GM12872 (cell line): Measurements from ENCODE around the gene JOSD1.

Source experiments
- TF ChIP-seq, protein P1 (sequence below): IDR thresholded peaks from 3 replicates; pipeline ENCODE4 v1.5.1; 2011; ENCODE audit warnings: low read depth, mild to moderate bottlenecking, low read length, moderate library complexity; ENCODE audit not compliant: insufficient read depth

Gene JOSD1

DNA sequence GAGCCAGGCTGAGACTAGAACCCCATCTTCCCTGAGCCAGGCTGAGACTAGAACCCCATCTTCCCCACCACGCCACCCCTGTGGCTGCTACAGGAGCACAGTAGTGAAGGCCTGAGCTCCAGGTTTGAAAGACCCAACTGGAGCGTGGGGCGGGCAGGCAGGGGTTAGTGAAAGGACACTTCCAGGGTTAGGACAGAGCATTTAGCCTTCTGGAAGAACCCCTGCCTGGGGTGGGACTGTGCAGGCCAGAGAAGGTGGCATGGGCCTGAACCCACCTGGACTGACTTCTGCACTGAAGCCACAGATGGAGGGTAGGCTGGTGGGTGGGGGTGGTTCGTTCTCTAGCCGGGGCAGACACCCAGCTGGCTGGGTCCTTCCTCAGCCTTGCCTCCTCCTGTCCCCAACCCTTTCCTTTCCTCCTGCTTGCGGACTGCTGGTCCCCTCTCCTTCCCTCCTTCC lies 31.0 kb upstream of the JOSD1 start:
- TF ChIP-seq, protein P1, sequence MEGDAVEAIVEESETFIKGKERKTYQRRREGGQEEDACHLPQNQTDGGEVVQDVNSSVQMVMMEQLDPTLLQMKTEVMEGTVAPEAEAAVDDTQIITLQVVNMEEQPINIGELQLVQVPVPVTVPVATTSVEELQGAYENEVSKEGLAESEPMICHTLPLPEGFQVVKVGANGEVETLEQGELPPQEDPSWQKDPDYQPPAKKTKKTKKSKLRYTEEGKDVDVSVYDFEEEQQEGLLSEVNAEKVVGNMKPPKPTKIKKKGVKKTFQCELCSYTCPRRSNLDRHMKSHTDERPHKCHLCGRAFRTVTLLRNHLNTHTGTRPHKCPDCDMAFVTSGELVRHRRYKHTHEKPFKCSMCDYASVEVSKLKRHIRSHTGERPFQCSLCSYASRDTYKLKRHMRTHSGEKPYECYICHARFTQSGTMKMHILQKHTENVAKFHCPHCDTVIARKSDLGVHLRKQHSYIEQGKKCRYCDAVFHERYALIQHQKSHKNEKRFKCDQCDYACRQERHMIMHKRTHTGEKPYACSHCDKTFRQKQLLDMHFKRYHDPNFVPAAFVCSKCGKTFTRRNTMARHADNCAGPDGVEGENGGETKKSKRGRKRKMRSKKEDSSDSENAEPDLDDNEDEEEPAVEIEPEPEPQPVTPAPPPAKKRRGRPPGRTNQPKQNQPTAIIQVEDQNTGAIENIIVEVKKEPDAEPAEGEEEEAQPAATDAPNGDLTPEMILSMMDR = no peak

DNA sequence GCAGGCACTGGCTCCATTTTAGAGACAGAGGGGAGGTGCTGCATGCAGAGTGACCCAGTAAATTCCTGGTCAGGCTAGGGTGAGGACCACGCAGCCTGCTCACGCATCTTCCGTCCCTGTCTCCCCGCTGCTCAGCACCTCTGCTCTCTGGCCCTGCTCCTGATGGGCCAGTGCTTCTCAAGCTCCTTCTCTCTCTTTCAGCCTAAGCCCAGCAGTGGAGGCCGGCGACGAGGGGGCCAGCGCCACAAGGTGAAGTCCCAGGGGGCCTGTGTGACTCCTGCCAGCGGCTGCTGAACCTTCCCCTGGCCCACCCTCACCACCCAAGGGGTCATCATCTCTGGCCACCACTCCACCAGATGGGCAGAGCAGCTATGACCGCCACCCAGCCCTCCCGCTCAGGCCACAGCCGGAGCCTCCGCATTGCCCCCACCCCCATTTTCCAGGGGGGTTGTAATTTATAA lies 29.7 kb upstream of the JOSD1 start:
- TF ChIP-seq, protein P1 = no peak

GRCh38 chr22:38729946-38730345 lies 29.2 kb upstream of the JOSD1 start:
- TF ChIP-seq, protein P1 = no peak

- TF ChIP-seq, protein P1 = no peak
These were observed 28.4 kb upstream of the JOSD1 start for GRCh38 chr22:38728871-38729796.

GRCh38 chr22:38727530-38728451 lies 27.0 kb upstream of the JOSD1 start:
- TF ChIP-seq, protein P1 = no peak

- TF ChIP-seq, protein P1 = no peak
These were observed 26.4 kb upstream of the JOSD1 start for GRCh38 chr22:38727123-38727522.
